Inferior parietal cortex (tissue), 1 donor: ENCODE data around the gene TNFAIP1.

Experiments used
- DNase-seq: peaks from one replicate; pipeline ENCODE4 v3.0.0-alpha.2; 2016; ENCODE audit errors: extremely low spot score

The TNFAIP1 gene

DNA sequence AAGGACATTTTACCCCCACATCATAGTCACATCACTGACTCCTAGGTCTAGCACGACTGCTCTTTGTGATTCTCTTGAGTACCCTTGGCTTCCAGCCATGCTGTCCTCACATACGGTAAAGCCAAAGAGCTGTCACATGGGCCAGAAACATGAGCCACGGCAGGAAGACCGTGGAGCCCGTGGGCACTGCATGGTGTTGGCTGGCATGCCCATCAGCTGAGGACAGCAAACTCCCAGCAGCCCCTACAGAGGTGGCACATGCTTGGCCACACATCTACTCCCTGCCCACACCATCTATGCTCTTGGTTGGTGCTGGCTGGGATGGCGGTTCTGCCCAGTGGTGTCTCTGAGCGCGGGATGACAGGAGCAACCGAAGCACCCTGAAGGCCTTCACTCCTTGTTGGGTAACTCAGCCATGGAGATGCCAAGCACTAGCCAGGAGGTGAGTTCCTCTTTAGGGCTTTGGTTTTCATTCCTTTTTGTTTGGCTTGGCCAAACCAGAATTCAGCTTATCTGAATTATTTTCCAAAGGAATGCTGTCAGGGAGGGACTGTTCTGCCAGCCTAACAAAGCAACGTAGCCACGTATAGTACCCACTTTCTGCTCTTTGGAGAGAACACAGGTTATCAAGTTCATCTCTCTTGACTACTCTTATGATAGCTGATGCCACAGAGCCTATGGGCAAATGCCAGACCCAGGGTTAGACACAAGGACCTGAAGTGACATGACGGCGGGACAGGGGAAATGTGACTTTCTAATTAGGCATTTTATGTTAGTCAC, 10.0 kb downstream of the TNFAIP1 start:
- DNase-seq = no peak

GRCh38 chr17:28346199-28346580, 10.6 kb downstream of the TNFAIP1 start:
- no peak for DNase-seq

- no peak for DNase-seq
Measured at GRCh38 chr17:28346746-28347246, 11.2 kb downstream of the TNFAIP1 start.

GRCh38 chr17:28347261-28347891, 11.8 kb downstream of the TNFAIP1 start:
- no peak for DNase-seq

DNA sequence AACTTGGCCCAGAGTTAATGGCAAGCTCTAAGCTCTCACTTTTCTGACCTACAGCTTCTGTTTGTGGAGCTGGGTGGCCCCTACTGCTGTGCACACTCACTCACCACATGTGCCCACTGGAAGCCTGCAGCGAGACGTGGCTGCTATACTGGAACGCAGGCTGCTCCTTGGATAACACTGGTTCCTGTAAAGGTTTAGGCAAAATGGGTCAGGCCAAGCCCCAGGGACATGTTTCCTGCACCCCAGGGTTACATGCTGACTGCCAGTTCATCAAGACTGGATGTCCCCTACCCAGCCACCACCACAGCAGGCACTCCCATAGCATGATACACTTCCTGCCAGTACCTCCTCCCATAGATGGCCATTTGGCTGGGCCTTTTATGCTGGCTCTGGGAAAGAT, 13.4 kb downstream of the TNFAIP1 start:
- no peak for DNase-seq

- DNase-seq = no peak
Measured at GRCh38 chr17:28350271-28350670, 14.7 kb downstream of the TNFAIP1 start.

GRCh38 chr17:28357061-28357900, 21.7 kb downstream of the TNFAIP1 start, which contains the start of gene POLDIP2:
POLDIP2 (minus strand) TSS chr17:28357527; CDS start chr17:28357448, 79 bp downstream.
- DNase-seq = peak; percentile 96

DNA sequence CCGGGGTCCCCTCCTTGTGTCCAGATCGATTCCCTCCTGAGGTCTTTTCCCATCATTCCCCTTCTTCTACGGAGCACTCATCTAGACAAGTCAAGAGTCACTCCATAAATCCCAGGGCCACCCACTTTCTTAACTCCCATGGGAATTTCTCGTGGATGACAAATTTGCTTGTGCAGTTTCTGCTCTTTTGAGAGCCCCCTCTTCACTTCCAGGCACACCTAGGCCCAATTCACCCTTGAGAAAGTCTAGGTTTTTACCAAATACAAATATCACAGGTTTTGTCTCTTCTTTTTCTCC, 22.3 kb downstream of the TNFAIP1 start:
- no peak for DNase-seq

DNA sequence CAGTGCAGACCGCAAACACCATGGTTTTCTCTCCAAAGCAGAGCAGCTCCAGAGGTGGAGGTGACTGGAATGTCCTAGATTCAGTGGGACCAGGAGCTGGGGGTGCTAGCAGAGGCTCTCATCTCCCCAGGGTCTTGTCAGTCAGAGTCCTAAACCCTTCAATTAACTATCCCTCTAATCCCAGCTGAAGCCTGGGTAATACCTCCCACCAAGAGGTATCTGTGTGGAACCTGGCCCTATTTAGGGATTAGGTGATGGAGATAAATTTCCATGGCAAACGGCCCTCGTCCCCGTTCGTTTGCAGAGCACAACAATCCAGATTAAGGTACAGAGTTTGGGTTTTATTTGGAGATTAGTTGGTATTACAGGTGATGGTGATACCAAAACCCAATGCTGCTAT, 27.6 kb downstream of the TNFAIP1 start:
- DNase-seq = no peak

DNA sequence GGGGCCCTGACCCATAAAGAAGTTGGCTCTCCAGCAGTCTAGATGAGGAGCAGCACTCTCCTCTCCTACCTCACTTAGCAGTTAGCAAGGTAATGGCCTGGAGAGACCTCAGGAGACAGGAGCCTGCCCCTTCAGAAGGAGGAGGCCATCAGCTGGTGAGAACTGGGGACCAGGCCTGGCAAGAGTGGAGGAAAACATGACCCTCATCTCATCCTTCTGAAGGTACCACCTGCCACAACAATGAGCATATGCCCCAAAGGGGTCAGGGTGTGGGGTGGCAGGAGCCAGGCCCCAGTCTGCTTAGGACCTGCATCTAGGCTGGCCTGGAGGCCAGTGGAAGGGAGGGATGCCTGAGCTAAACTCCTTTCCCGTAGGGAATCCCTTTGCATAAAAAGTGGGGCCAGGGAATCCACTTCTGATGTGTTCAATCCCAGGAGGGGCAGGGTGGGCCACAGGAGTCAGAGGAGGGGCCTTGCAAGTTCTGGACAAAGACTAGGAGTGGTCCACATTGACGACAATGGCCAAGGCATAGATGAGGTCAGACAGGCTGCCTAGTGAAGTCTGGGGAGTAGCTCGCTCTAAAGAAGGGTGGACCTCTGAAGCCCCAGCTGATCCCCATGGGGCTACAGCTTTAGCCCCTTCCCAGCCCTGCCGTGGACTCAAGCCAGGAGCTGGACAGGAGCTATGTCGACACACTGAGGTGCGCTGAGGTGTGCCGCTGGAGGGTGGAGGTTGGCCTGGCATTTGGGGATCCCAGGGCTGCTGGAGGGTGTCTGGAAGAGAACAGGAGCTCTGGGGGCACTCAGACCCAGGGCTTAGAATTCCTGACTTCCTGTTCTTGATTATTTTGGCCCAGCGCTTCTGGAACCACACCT, 28.5 kb downstream of the TNFAIP1 start:
- DNase-seq = no peak

- DNase-seq = no peak
Measured at GRCh38 chr17:28364665-28365363, 29.3 kb downstream of the TNFAIP1 start, which contains the start of gene SEBOX. SEBOX (minus strand) TSS chr17:28365199; CDS start chr17:28365151, 48 bp downstream.

DNA sequence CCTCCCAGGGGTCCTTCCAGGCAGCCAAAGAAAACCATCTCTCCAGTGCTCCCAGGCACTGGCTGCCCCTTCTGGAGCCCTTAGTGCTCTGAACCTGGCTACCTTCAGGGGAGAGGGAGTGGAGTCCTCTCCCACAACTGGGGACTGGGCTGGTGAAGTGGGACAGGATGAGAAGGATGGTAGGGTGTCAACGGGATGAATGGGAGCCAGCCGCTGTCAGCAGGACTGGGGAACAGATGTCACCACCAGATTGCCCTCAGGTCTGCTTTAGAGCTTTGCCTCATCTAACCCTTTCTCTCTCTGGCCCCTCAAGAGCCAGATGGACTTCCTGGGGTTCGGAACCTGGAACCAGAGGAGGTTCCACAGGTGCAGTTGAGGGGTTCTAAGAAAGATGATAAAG, 29.9 kb downstream of the TNFAIP1 start:
- no peak for DNase-seq

GRCh38 chr17:28366605-28367004, 31.0 kb downstream of the TNFAIP1 start:
- no peak for DNase-seq

DNA sequence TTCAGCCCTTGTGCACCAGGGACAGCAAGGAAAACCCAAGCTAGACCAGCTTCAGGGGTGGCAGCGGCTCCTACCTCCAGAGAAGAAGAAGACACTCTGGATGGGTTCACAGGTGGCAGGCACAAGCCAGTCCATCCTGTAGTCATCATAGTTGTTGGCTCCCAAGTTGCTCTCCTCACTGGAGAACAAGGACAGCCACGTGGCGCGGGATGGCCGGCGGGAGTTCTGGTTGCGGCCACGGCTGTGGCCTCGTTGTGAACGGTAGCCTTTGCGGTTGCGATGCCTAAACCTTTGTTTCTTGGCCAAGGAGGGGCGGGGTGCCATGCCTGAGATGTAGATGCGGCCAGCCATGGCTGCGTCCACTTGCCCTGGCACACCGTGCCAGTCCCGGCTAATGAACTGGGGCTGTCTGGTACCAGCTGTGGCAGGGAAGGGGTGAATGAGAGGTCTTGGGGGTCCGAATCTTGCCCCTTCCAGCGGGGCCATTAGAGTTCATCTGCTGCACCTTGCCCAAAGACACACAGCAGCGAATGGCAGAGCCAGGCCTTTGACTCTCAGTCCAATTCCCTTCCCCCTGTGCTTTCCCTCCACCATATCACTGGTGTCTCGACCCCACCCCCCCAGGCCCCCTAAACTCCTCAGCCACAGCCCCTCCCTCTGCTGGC, 32.2 kb downstream of the TNFAIP1 start:
- DNase-seq = no peak

DNA sequence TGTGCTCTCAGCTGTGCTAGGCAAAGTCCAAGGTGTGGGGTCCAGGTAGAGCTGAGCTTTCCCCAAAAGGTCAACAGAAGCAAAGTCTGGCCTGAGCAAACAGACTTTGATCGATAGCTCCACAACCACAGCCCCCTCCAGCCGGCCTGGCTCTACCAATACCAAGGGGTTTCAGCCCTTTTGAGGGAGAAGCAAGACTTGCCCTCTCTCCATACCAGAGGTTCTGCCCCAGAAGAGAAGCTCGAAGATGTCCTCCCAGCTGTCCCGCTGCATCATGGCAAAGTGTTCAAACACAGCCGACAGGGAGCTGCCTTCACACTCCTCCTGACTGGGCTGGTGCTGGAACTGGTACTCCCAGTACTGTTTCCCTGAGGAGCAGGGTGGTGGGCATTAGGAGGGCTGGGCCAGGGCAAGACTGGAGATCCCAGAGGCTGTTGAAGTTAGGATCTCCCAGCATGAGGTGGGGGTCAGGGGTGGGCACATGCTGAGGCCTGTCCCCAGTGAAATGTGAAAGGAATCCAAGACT, 32.8 kb downstream of the TNFAIP1 start:
- no peak for DNase-seq

DNA sequence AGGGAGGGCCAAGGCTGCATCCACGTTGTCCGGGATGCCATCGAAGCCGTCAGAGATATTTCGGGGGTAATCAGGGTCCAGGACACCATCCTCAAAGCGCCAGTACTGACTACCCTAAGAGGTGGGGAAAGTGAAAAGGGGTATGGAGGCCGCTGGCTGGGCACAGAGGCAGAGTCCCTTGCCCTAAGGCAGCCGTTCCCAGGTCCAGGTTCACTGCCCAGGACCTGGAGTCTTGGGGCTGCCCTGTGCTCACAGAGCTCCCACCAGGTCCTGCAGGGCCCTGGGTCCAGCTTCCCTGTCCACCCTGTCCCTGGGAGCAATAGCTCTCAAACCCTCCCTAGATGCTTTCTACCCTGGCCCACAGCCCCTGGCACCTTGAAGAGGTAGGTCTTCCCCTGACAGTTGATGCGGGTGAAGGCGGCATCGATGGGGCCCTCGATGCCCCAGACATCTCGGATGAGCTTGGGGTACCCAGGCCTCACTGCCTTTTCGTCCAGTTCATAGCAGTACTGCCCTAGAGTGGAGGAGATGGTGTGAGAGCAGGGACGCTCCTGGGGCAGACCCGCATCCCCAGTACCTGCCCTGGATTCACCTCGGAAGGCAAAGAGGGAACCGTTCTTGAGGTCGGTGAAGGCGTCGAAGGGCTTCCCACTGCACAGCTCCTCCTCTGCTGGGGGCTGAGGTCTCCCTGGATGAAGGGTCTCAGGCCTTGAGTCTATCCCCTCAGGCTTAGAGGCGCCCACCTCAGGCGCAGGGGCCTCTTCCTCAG, 33.5 kb downstream of the TNFAIP1 start:
- DNase-seq = no peak

DNA sequence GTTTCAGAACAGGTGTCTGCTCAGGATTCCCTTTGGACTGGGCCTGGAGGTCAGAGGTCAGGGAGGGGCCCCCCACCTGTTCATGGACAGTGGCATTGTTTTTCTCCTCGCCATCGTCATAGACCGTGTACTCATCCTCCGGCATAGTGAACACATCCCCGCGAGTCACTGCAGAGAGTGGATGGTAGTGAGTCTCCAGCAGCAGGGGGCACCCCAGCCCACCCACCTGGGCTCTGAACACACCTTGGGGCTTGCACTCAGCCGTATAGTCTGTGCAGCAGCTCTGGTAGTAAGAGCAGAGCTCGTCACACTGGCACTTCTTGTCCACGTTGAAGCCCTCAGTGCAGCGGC, 34.1 kb downstream of the TNFAIP1 start:
- no peak for DNase-seq

DNA sequence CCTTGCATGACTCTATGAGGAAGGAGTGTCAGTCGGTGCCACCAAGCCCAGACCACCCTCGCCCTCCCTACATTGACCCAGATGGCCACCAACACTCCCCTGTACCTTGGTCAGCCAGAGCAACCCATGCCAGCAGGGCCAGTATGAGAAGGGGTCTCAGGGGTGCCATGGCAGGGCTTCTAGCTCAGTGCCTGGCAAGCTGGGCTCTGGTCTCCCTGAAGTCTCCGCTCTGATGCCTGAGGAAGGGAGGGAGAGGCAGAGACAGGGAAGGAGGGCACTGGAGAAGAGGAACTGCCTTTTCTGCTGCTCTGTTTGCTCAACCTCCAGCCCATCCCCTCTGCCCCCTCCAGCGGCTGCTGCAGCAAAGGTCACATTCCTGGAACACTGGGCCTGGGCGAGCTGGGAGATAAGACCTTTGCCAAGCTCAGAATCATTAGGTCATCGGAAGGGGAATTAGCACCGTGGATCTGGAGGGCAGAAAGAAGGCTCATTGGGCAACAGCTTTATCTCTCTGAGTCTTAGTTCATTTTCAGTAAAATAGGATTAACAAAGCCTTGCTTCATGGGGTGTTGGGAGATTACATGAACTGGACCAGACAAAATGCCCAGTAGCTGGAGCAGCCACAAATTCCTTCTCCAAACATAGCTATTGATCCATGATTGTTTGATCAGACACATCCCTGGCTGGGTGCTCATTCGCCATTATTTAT, 34.6 kb downstream of the TNFAIP1 start, which contains the start of gene VTN:
Gene VTN, minus strand, starts transcription at position 273 of the 709 bp plus-strand sequence. Its CDS starts 104 bp downstream, at position 169.
- DNase-seq = no peak

GRCh38 chr17:28370744-28371103, 35.2 kb downstream of the TNFAIP1 start:
- DNase-seq = no peak
